SK-N-SH (cell line): ENCODE results near the gene OR8D2. TPM values are rescaled to one million over a fixed set of nuclear protein-coding genes. Genes with fewer than 3 reads are reported as not detected.

Experiments
- CTCF ChIA-PET: fragments of 300-600, 350-600 bp; formaldehyde crosslinking; extraction: SDS; loops from one replicate; lab custom pipeline; 2021; lab: Yijun Ruan, JAX
- POLR2A ChIA-PET: fragments of 350-600 bp; sonication (Branson Sonifier 250); formaldehyde crosslinking; extraction: SDS; loops from one replicate; lab custom pipeline; 2020; ENCODE audit warnings: antibody characterized with exemption, inconsistent platforms; lab: Yijun Ruan, JAX
- DNase-seq: peaks from one replicate; pipeline ENCODE4 v3.0.0; 2012
- H2AFZ ChIP-seq: fragments of 200-600 bp; sonication (generic); 2 replicates; pipeline ENCODE4 v1.8.1; 2016; ENCODE audit warnings: antibody characterized with exemption, mild to moderate bottlenecking, low read depth
- H3F3A ChIP-seq: fragments of 200-600 bp; sonication (generic); replicated peaks from 2 replicates; pipeline ENCODE3; 2016; ENCODE audit warnings: antibody characterized with exemption, mild to moderate bottlenecking; ENCODE audit not compliant: insufficient read depth
- H3K27ac ChIP-seq, 2 experiments: fragments of 200-500 bp in 1 of 2; fragments of 200-600 bp in 1 of 2; sonication (Bioruptor generic) in 1 of 2; sonication (generic), shearing (Covaris generic) in 1 of 2; 2 replicates each; pipeline versions ENCODE4 v1.5.1 to v1.6.1; 2014 to 2016; ENCODE audit warnings: low read depth in 2 of 2, inconsistent platforms in 1 of 2, low read length in 1 of 2, mild to moderate bottlenecking in 1 of 2, mixed read lengths in 1 of 2
- H3K27me3 ChIP-seq: fragments of 200-600 bp; sonication (generic), shearing (Covaris generic); 2 replicates; pipeline ENCODE4 v1.6.1; 2016; ENCODE audit warnings: mixed run types; ENCODE audit not compliant: insufficient read depth
- H3K36me3 ChIP-seq, 2 experiments: fragments of 200-500 bp in 1 of 2; fragments of 200-600 bp in 1 of 2; sonication (Bioruptor generic) in 1 of 2; sonication (generic) in 1 of 2; replicated peaks in 1 of 2; 2 replicates each; pipeline versions ENCODE3 to v1.5.1; 2014 to 2016; ENCODE audit warnings: low read length in 1 of 2, mild to moderate bottlenecking in 1 of 2; ENCODE audit not compliant: insufficient read depth in 2 of 2, control insufficient read depth in 1 of 2
- H3K4me1 ChIP-seq, 2 experiments: fragments of 200-500 bp in 1 of 2; fragments of 200-600 bp in 1 of 2; sonication (Bioruptor generic) in 1 of 2; sonication (generic), shearing (Covaris generic) in 1 of 2; 2 replicates each; pipeline versions ENCODE4 v1.5.1 to v1.6.1; 2014 to 2016; ENCODE audit warnings: low read depth in 1 of 2, low read length in 1 of 2, mixed run types in 1 of 2; ENCODE audit not compliant: insufficient read depth in 2 of 2, control insufficient read depth in 1 of 2
- H3K4me2 ChIP-seq: fragments of 200-600 bp; sonication (generic), shearing (Covaris generic); 2 replicates; pipeline ENCODE4 v1.6.1; 2017; ENCODE audit warnings: mixed run types
- H3K4me3 ChIP-seq, 2 experiments: fragments of 200-500 bp in 1 of 2; fragments of 200-600 bp in 1 of 2; sonication (Bioruptor generic) in 1 of 2; sonication (generic), shearing (Covaris generic) in 1 of 2; 2 replicates each; pipeline versions ENCODE4 v1.5.1 to v1.8.1; 2014 to 2016; ENCODE audit warnings: low read depth in 2 of 2, inconsistent platforms in 1 of 2, low read length in 1 of 2, mild to moderate bottlenecking in 1 of 2, mixed read lengths in 1 of 2, moderate library complexity in 1 of 2
- H3K79me2 ChIP-seq: fragments of 200-600 bp; sonication (generic); 2 replicates; pipeline ENCODE4 v1.8.1; 2017; ENCODE audit warnings: mild to moderate bottlenecking; ENCODE audit not compliant: insufficient read depth
- H3K9ac ChIP-seq: fragments of 200-600 bp; sonication (generic); 2 replicates; pipeline ENCODE4 v1.6.1; 2017; ENCODE audit warnings: mixed run types
- H3K9me2 ChIP-seq: fragments of 200-600 bp; sonication (generic); 2 replicates; pipeline ENCODE4 v1.6.1; 2017; ENCODE audit warnings: mixed run types
- H3K9me3 ChIP-seq: fragments of 200-600 bp; sonication (generic); 2 replicates; pipeline ENCODE4 v1.6.1; 2017; ENCODE audit warnings: mixed run types, mild to moderate bottlenecking, moderate library complexity
- H4K20me1 ChIP-seq: fragments of 200-600 bp; sonication (generic); 2 replicates; pipeline ENCODE4 v1.6.1; 2017; ENCODE audit warnings: mild to moderate bottlenecking, mixed run types; ENCODE audit not compliant: insufficient read depth
- EP300 ChIP-seq, 2 experiments: IDR thresholded peaks; 2 replicates each; pipeline versions ENCODE4 v1.4.0 to v1.6.1; 2012; ENCODE audit warnings: borderline replicate concordance in 1 of 2, low read depth in 1 of 2, low read length in 1 of 2
- FOSL2 ChIP-seq: IDR thresholded peaks from 2 replicates; pipeline ENCODE4 v1.4.0; 2012; ENCODE audit warnings: low read depth, mild to moderate bottlenecking, moderate library complexity, borderline replicate concordance
- FOXM1 ChIP-seq: IDR thresholded peaks from 2 replicates; pipeline ENCODE4 v1.4.0; 2012; ENCODE audit warnings: low read depth, mild to moderate bottlenecking
- GABPA ChIP-seq: IDR thresholded peaks from 2 replicates; pipeline ENCODE4 v1.4.0; 2012; ENCODE audit warnings: low read depth, mild to moderate bottlenecking
- GATA2 ChIP-seq: sonication (generic); formaldehyde crosslinking; IDR thresholded peaks from 2 replicates; pipeline ENCODE4 v1.5.0; 2020; ENCODE audit warnings: mild to moderate bottlenecking, missing genetic modification reagents
- JUND ChIP-seq: IDR thresholded peaks from 2 replicates; pipeline ENCODE4 v1.4.0; 2012
- MEF2A ChIP-seq: IDR thresholded peaks from 2 replicates; pipeline ENCODE4 v1.4.0; 2012; ENCODE audit warnings: low read depth, borderline replicate concordance
- NFIC ChIP-seq: IDR thresholded peaks from 2 replicates; pipeline ENCODE4 v1.4.0; 2012; ENCODE audit warnings: borderline replicate concordance
- NRF1 ChIP-seq: IDR thresholded peaks from 2 replicates; pipeline ENCODE4 v1.6.1; 2012; ENCODE audit warnings: low read depth, mild to moderate bottlenecking, low read length
- RAD21 ChIP-seq: IDR thresholded peaks from 2 replicates; pipeline ENCODE4 v1.6.1; 2012; ENCODE audit warnings: mild to moderate bottlenecking, low read length
- RCOR1 ChIP-seq: fragments of 150-350 bp; IDR thresholded peaks from 2 replicates; pipeline ENCODE4 v1.6.1; 2017; ENCODE audit warnings: antibody characterized with exemption, low read length
- RFX5 ChIP-seq: IDR thresholded peaks from 2 replicates; pipeline ENCODE4 v1.6.1; 2012; ENCODE audit warnings: mild to moderate bottlenecking, improper control_type of control experiment, low read length
- SMC3 ChIP-seq: IDR thresholded peaks from 2 replicates; pipeline ENCODE4 v1.6.1; 2012; ENCODE audit warnings: low read depth, low read length, improper control_type of control experiment
- TEAD4 ChIP-seq: IDR thresholded peaks from 2 replicates; pipeline ENCODE4 v1.4.0; 2012; ENCODE audit warnings: mild to moderate bottlenecking, borderline replicate concordance; ENCODE audit not compliant: insufficient read depth
- YY1 ChIP-seq: IDR thresholded peaks from 2 replicates; pipeline ENCODE4 v1.4.0; 2012; ENCODE audit warnings: low read depth, mild to moderate bottlenecking
- WGBS: methylation state at CpG from one replicate; pipeline ENCODE4 v1.1.6; 2017; ENCODE audit warnings: low lambda C conversion rate; 5-methylcytosine and 5-hydroxymethylcytosine counted together
- polyA plus RNA-seq, 3 experiments: library from polyadenylated mRNA; depleted of rRNA; stranded (reverse); fragments of >200 nt; gene quantifications; 2 replicates each; pipeline ENCODE4 v1.2.3, GENCODE V29; 2012
- TF ChIP-seq, protein P1 (sequence below): fragments of 150-350 bp; IDR thresholded peaks from 2 replicates; pipeline ENCODE4 v1.6.1; 2016; ENCODE audit warnings: mild to moderate bottlenecking, low read depth, low read length
- TF ChIP-seq, protein P2 (sequence below): IDR thresholded peaks from 2 replicates; pipeline ENCODE4 v1.6.1; 2012; ENCODE audit warnings: mild to moderate bottlenecking, low read depth, low read length, moderate library complexity
- TF ChIP-seq, protein P3 (sequence below): IDR thresholded peaks from 2 replicates; pipeline ENCODE4; 2012
- TF ChIP-seq, protein P4 (sequence below): IDR thresholded peaks from 2 replicates; pipeline ENCODE4 v1.4.0; 2012; ENCODE audit warnings: low read depth
- TF ChIP-seq, protein P5 (sequence below): IDR thresholded peaks from 2 replicates; pipeline ENCODE4 v1.4.0; 2012; ENCODE audit warnings: low read depth, borderline replicate concordance

OR8D2 gene
- polyA plus RNA-seq, 1 of the 3 experiments (the other 2 are of a cell fraction): not detected

DNA sequence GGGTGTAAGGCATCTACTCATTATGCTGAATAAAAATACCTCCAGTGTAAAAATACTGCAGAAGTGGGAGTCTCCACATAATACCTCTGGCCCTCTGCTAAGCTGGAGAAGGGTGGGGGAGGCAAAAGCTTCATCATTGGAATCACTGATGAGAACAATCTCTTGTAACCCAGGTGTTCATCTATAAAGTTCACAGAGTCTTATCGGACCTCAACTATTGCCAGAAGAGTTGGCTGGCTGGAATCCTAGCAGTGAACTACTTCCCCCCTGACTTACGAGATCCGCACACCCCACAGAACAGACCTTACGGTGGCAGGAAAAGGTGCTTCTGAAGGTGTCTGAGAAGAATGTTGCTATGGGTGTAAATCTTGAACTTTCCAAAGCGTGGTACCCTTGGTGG, 8.7 kb downstream of the OR8D2 start:
- CTCF ChIA-PET: no interaction called here
- Histone ChIP-seq H4K20me1 (0 out of 2 replicates have a peak, but pooled peaks cover 3% of the 10 kb centered on the region), H3K4me3 (no peak overlapping the region), H2AFZ (no peak overlapping the region), H3K4me2 (no peak overlapping the region), H3K4me1 (no peaks in the 10 kb centered on the region), H3K27me3 (no peaks in the 10 kb centered on the region; the same call in 1 of the 2 replicates), H3K36me3 (no peaks in the 10 kb centered on the region), H3F3A (no peaks in the 10 kb centered on the region), H3K9me3 (no peaks in the 10 kb centered on the region), H3K27ac (no peak overlapping the region), H3K79me2 (no peaks in the 10 kb centered on the region), H3K9ac (no peak overlapping the region), H3K9me2 (no peaks in the 10 kb centered on the region)
- WGBS: 45% methylated on average over 5 of the region's 5 CpGs
- TF ChIP-seq, protein P1, sequence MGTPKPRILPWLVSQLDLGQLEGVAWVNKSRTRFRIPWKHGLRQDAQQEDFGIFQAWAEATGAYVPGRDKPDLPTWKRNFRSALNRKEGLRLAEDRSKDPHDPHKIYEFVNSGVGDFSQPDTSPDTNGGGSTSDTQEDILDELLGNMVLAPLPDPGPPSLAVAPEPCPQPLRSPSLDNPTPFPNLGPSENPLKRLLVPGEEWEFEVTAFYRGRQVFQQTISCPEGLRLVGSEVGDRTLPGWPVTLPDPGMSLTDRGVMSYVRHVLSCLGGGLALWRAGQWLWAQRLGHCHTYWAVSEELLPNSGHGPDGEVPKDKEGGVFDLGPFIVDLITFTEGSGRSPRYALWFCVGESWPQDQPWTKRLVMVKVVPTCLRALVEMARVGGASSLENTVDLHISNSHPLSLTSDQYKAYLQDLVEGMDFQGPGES: no peak
- TF ChIP-seq YY1: no peak
- TF ChIP-seq RAD21: no peak
- TF ChIP-seq SMC3: no peak
- no peak for TF ChIP-seq RCOR1
- TF ChIP-seq MEF2A: no peak
- TF ChIP-seq NRF1: no peak
- DNase-seq: no peak
- POLR2A ChIA-PET: no interaction called here

DNA sequence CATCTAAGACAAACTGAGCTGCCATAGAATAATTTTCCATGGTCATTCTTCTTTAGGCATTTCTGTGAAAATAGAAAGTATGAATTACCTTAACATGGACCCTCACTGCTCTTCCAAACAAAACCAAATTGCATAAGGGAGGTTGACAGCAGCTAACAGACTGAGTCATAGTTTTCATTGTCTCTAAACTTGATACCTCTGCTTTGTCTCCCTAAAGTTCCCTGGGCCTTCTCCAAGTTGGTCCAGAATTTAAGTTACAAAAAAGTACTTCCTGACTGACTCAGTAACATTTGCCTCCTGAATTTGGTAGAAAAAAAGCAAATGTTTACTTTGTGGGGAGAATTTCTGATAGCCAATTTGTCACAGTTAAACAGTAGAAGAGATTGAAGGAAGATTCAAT, 9.3 kb downstream of the OR8D2 start:
- Histone ChIP-seq H2AFZ (no peak overlapping the region), H3K36me3 (no peaks in the 10 kb centered on the region), H3K4me1 (no peaks in the 10 kb centered on the region), H3F3A (no peaks in the 10 kb centered on the region), H4K20me1 (0 out of 2 replicates have a peak, but pooled peaks cover 3% of the 10 kb centered on the region), H3K9me3 (no peaks in the 10 kb centered on the region), H3K79me2 (no peaks in the 10 kb centered on the region), H3K27me3 (no peaks in the 10 kb centered on the region; the same call in 1 of the 2 replicates), H3K4me2 (no peak overlapping the region), H3K9ac (no peak overlapping the region), H3K4me3 (no peak overlapping the region), H3K9me2 (no peaks in the 10 kb centered on the region), H3K27ac (no peak overlapping the region)
- TF ChIP-seq, protein P2, sequence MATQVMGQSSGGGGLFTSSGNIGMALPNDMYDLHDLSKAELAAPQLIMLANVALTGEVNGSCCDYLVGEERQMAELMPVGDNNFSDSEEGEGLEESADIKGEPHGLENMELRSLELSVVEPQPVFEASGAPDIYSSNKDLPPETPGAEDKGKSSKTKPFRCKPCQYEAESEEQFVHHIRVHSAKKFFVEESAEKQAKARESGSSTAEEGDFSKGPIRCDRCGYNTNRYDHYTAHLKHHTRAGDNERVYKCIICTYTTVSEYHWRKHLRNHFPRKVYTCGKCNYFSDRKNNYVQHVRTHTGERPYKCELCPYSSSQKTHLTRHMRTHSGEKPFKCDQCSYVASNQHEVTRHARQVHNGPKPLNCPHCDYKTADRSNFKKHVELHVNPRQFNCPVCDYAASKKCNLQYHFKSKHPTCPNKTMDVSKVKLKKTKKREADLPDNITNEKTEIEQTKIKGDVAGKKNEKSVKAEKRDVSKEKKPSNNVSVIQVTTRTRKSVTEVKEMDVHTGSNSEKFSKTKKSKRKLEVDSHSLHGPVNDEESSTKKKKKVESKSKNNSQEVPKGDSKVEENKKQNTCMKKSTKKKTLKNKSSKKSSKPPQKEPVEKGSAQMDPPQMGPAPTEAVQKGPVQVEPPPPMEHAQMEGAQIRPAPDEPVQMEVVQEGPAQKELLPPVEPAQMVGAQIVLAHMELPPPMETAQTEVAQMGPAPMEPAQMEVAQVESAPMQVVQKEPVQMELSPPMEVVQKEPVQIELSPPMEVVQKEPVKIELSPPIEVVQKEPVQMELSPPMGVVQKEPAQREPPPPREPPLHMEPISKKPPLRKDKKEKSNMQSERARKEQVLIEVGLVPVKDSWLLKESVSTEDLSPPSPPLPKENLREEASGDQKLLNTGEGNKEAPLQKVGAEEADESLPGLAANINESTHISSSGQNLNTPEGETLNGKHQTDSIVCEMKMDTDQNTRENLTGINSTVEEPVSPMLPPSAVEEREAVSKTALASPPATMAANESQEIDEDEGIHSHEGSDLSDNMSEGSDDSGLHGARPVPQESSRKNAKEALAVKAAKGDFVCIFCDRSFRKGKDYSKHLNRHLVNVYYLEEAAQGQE: no peak
- TF ChIP-seq NFIC (no peak), FOSL2 (no peak), EP300 (IDR thresholded peaks at IDR 0.05; ENCODE audit: borderline replicate concordance in 1 of 2, low read depth in 1 of 2, low read length in 1 of 2) (no peak), TEAD4 (no peak), GATA2 (CRISPR knock-in tag) (no peak), FOXM1 (no peak), GABPA (no peak), RCOR1 (no peak), JUND (no peak), RFX5 (no peak), SMC3 (no peak)
- TF ChIP-seq, protein P1: no peak
- TF ChIP-seq, protein P3, sequence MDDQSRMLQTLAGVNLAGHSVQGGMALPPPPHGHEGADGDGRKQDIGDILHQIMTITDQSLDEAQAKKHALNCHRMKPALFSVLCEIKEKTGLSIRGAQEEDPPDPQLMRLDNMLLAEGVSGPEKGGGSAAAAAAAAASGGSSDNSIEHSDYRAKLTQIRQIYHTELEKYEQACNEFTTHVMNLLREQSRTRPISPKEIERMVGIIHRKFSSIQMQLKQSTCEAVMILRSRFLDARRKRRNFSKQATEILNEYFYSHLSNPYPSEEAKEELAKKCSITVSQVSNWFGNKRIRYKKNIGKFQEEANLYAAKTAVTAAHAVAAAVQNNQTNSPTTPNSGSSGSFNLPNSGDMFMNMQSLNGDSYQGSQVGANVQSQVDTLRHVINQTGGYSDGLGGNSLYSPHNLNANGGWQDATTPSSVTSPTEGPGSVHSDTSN: no peak
- TF ChIP-seq, protein P4, sequence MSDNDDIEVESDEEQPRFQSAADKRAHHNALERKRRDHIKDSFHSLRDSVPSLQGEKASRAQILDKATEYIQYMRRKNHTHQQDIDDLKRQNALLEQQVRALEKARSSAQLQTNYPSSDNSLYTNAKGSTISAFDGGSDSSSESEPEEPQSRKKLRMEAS: no peak
- TF ChIP-seq, protein P5, sequence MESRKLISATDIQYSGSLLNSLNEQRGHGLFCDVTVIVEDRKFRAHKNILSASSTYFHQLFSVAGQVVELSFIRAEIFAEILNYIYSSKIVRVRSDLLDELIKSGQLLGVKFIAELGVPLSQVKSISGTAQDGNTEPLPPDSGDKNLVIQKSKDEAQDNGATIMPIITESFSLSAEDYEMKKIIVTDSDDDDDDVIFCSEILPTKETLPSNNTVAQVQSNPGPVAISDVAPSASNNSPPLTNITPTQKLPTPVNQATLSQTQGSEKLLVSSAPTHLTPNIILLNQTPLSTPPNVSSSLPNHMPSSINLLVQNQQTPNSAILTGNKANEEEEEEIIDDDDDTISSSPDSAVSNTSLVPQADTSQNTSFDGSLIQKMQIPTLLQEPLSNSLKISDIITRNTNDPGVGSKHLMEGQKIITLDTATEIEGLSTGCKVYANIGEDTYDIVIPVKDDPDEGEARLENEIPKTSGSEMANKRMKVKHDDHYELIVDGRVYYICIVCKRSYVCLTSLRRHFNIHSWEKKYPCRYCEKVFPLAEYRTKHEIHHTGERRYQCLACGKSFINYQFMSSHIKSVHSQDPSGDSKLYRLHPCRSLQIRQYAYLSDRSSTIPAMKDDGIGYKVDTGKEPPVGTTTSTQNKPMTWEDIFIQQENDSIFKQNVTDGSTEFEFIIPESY: no peak
- POLR2A ChIA-PET: no interaction called here
- DNase-seq: no peak
- CTCF ChIA-PET: no interaction called here
